ENCODE measurements around the gene STOX2.

Gene STOX2

GRCh38 chr4:183984566-183984965 is 79.5 kb downstream of the STOX2 start:
- POLR2A ChIA-PET: interaction anchor here (1.6 kb wide), 1 partner anchor 24 kb away, joined by 4 read pairs; no protein-coding TSS in a partner anchor
- DNase-seq (ENCODE audit: extremely low spot score): no peak
- CTCF ChIA-PET: interaction anchor here (0.6 kb wide), 1 partner anchor 29 kb away, joined by 3 read pairs; no protein-coding TSS in a partner anchor
- TF ChIP-seq FOXK2 (IDR thresholded peaks at IDR 0.05): no peak
- TF ChIP-seq PKNOX1 (IDR thresholded peaks at IDR 0.05): no peak
- no peak for TF ChIP-seq CTBP1 (IDR thresholded peaks at IDR 0.05; ENCODE audit: borderline replicate concordance)
- no peak for TF ChIP-seq ZNF384 (IDR thresholded peaks at IDR 0.05)
- no peak for TF ChIP-seq HDGF (IDR thresholded peaks at IDR 0.05; ENCODE audit: borderline replicate concordance)
- TF ChIP-seq SP1 (IDR thresholded peaks at IDR 0.05): no peak
- no peak for TF ChIP-seq NFRKB (IDR thresholded peaks at IDR 0.05)
- TF ChIP-seq TARDBP (IDR thresholded peaks at IDR 0.05): no peak
- no peak for TF ChIP-seq ELF4 (IDR thresholded peaks at IDR 0.05)
- no peak for TF ChIP-seq BHLHE40 (IDR thresholded peaks at IDR 0.05; ENCODE audit: borderline replicate concordance)
- TF ChIP-seq FOXM1 (IDR thresholded peaks at IDR 0.05; ENCODE audit: borderline replicate concordance): no peak
- TF ChIP-seq FOXA1 (IDR thresholded peaks at IDR 0.05): no peak
- TF ChIP-seq ARNT (IDR thresholded peaks at IDR 0.05): no peak
- no peak for TF ChIP-seq L3MBTL2 (conservative IDR thresholded peaks at IDR 0.05)
- TF ChIP-seq LEF1 (IDR thresholded peaks at IDR 0.05; ENCODE audit: borderline replicate concordance): no peak
- no peak for TF ChIP-seq SUZ12 (IDR thresholded peaks at IDR 0.05)

GRCh38 chr4:183985786-183986185 is 80.7 kb downstream of the STOX2 start:
- CTCF ChIA-PET: no interaction called here
- DNase-seq (ENCODE audit: extremely low spot score): no peak
- POLR2A ChIA-PET: interaction anchor here (2.9 to 4.7 kb wide), 2 partner anchors 26 to 81 kb away, joined by 20 to 43 read pairs; partner anchors contain the start of gene STOX2
- TF ChIP-seq SP1 (IDR thresholded peaks at IDR 0.05) (no peak), NFRKB (IDR thresholded peaks at IDR 0.05) (no peak), SUZ12 (IDR thresholded peaks at IDR 0.05) (no peak), ARNT (IDR thresholded peaks at IDR 0.05) (no peak), FOXM1 (IDR thresholded peaks at IDR 0.05; ENCODE audit: borderline replicate concordance) (no peak), FOXA1 (IDR thresholded peaks at IDR 0.05) (no peak), HDGF (IDR thresholded peaks at IDR 0.05; ENCODE audit: borderline replicate concordance) (no peak), CTBP1 (IDR thresholded peaks at IDR 0.05; ENCODE audit: borderline replicate concordance) (no peak), TARDBP (IDR thresholded peaks at IDR 0.05) (no peak), ZNF384 (IDR thresholded peaks at IDR 0.05) (no peak), LEF1 (IDR thresholded peaks at IDR 0.05; ENCODE audit: borderline replicate concordance) (no peak), PKNOX1 (IDR thresholded peaks at IDR 0.05) (no peak), ELF4 (IDR thresholded peaks at IDR 0.05) (no peak), BHLHE40 (IDR thresholded peaks at IDR 0.05; ENCODE audit: borderline replicate concordance) (no peak), FOXK2 (IDR thresholded peaks at IDR 0.05) (no peak), L3MBTL2 (conservative IDR thresholded peaks at IDR 0.05) (no peak)

- DNase-seq (ENCODE audit: extremely low spot score): no peak
- no peak for TF ChIP-seq PKNOX1 (IDR thresholded peaks at IDR 0.05)
- no peak for TF ChIP-seq CTBP1 (IDR thresholded peaks at IDR 0.05; ENCODE audit: borderline replicate concordance)
- no peak for TF ChIP-seq FOXA1 (IDR thresholded peaks at IDR 0.05)
- no peak for TF ChIP-seq SP1 (IDR thresholded peaks at IDR 0.05)
- CTCF ChIA-PET: no interaction called here
- POLR2A ChIA-PET: interaction anchor here (1.7 to 4.7 kb wide), 3 partner anchors 27 to 81 kb away, joined by 6 to 43 read pairs (median 20); partner anchors contain the start of gene STOX2
Measured at GRCh38 chr4:183986291-183986970, 81.3 kb downstream of the STOX2 start.

GRCh38 chr4:183986971-183987946 is 82.2 kb downstream of the STOX2 start:
- TF ChIP-seq PKNOX1 (IDR thresholded peaks at IDR 0.05): peak; percentile 26; the same call in 1 of the 2 replicates
- no peak for TF ChIP-seq ELF4 (IDR thresholded peaks at IDR 0.05)
- CTCF ChIA-PET: interaction anchor here (1.3 kb wide), 1 partner anchor 113 kb away, joined by 6 read pairs; no protein-coding TSS in a partner anchor
- POLR2A ChIA-PET: interaction anchor here (0.6 to 4.7 kb wide), 20 partner anchors 8 to 747 kb away, joined by 3 to 43 read pairs (median 3); partner anchors contain the start of genes CENPU and STOX2
- peak; percentile 58 for DNase-seq (ENCODE audit: extremely low spot score)

- CTCF ChIA-PET: interaction anchor here (0.5 to 1.3 kb wide), 2 partner anchors 9 to 112 kb away, joined by 3 to 6 read pairs; no protein-coding TSS in a partner anchor
- peak; percentile 28 for DNase-seq (ENCODE audit: extremely low spot score)
- TF ChIP-seq FOXA1 (IDR thresholded peaks at IDR 0.05): no peak
- no peak for TF ChIP-seq FOXM1 (IDR thresholded peaks at IDR 0.05; ENCODE audit: borderline replicate concordance)
- no peak for TF ChIP-seq ELF4 (IDR thresholded peaks at IDR 0.05)
- no peak for TF ChIP-seq ARNT (IDR thresholded peaks at IDR 0.05)
- no peak for TF ChIP-seq TARDBP (IDR thresholded peaks at IDR 0.05)
- no peak for TF ChIP-seq FOXK2 (IDR thresholded peaks at IDR 0.05)
- TF ChIP-seq SUZ12 (IDR thresholded peaks at IDR 0.05): no peak
- TF ChIP-seq ZNF384 (IDR thresholded peaks at IDR 0.05): no peak
- TF ChIP-seq LEF1 (IDR thresholded peaks at IDR 0.05; ENCODE audit: borderline replicate concordance): no peak
- POLR2A ChIA-PET: interaction anchor here (0.7 to 4.7 kb wide), 17 partner anchors 8 to 746 kb away, joined by 3 to 43 read pairs (median 3); partner anchors contain the start of genes CENPU and STOX2
Measured at GRCh38 chr4:183987987-183988392, 82.9 kb downstream of the STOX2 start.

All from HEK293T (cell line).